ENCODE data around the gene SSX7.
"Not testable (repeated sequence)": the region's sequence is repeated elsewhere in the genome, so short reads cannot be mapped to it uniquely, and the experiment has no call there.

GRCh38 chrX:52692034-52692433, 37.3 kb upstream of the SSX7 start:
- TF ChIP-seq ZNF462 (CRISPR knock-in tag; IDR thresholded peaks at IDR 0.05); CTCF (conservative IDR thresholded peaks at IDR 0.05; ENCODE audit: low read depth in 2 of 2); POLR2AphosphoS5 (IDR thresholded peaks at IDR 0.05; ENCODE audit: low read depth); EZH2phosphoT487 (IDR thresholded peaks at IDR 0.05; ENCODE audit: unreplicated experiment); REST (IDR thresholded peaks at IDR 0.05; ENCODE audit: unreplicated experiment); JUNB (IDR thresholded peaks at IDR 0.05; ENCODE audit: unreplicated experiment); EZH2 (IDR thresholded peaks at IDR 0.05; ENCODE audit: low read depth, unreplicated experiment); ETS1 (IDR thresholded peaks at IDR 0.05): not testable (repeated sequence)

Data from GM23338 (cell line).